NCI-H526 (cell line): Measurements from ENCODE around the gene MYBPH.

Experiments used
- DNase-seq, 2 experiments: peaks; one replicate each; lab custom pipeline; 2025; lab: John Stamatoyannopoulos, UW

Gene MYBPH

GRCh38 chr1:203175237-203175826 is at the start of gene MYBPH:
TSS of gene MYBPH (minus strand) at chr1:203175826. CDS start at chr1:203175755, 71 bp downstream.
- DNase-seq: no peak

DNA sequence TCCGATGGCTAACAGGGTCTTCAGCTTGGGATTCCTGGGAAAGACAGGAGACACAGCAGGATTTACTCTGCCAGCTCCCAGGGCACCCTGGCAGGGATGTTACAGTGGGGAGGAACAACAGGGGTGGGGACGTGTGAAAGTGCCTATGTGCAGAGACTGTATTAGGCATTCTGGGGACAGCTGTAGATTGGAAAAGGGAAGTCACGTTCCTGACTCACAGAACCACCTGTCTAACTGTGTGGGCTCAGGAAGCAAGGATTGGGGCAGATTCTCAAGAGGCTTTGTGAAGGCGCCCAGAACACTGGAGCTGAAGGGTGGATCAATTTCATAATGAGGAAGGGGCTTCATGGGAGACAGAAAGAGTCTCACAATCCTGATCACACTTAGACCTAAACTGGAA is 49.4 kb upstream of the MYBPH start:
- no peak for DNase-seq

DNA sequence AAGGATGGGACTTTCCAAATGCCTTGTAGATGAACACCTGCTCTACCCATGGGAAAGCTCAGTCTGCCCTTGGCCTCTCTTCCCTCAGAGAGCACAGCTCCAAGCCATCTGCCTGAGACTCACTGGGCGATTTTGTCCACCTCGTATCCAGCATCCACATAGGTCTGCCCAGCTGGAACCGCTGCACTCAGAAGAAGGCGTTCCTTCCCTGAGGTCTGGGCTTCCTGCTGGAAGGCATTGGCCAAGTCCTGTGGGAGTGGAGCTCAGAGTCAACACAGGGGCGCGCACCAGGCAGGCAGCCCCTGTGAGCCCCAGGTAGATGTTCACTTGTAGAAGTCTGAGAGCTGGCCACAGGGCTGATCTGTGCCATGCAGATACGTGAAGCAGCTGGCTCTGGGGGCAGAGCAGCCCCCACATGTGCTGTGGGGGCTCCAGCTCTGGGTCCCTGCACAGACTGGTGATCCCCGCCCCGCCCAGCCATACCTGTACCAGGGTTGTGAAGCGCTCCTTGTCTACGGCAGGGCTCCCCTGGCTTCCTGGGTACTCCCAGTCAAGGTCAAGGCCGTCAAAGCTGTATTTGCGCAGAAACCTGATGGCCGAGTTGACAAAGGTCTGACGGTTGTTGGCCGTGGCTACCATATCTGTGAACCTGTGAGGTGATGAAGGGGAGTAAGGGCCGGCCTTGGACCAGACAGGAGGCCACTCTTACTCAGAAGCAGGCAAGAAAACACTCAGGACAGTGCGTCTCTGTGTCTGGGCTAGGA is 47.6 kb upstream of the MYBPH start:
- DNase-seq: no peak

DNA sequence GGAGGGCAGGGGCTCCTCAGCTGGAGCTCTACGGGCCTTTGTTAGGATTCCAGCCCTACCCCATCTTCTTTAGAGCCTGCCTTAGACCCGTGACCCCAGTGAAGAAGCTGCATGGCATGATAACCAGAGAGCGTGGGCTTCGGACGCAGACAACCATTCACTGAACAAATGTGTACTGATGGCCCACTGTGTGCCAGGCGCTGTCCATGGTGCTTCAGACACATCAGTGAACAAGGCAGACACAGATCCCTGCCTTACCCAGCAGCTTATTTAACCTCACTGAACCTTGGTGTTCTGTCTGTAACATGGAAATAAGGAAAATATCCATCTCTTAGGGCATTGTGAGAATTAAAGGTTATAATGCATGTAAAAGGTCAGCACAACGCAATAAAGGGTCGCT is 44.3 kb upstream of the MYBPH start:
- no peak for DNase-seq

DNA sequence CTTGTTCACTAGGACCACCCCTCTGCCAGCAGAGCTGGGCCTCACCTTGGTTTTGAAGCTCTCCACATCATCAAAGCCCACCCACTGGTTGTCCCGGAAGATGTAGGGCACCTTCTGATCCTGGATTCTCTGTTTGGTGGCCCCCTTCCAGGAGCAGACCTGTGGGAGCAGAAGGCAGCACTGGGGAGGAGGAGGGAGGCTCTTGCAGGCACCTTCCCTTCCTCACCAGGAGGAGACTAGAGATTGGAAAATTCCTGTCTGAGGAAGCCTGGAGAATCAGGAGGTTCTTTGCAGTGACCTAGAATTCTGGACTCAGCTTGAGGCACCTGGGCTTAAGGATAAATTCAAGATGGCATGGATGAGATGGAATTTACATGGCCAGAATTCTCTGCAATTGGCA is 43.5 kb upstream of the MYBPH start:
- DNase-seq: no peak

GRCh38 chr1:203217668-203218067 is 42.0 kb upstream of the MYBPH start:
- no peak for DNase-seq

GRCh38 chr1:203217139-203217655 is 41.6 kb upstream of the MYBPH start:
- peak; percentile 1 to 22 for DNase-seq

DNA sequence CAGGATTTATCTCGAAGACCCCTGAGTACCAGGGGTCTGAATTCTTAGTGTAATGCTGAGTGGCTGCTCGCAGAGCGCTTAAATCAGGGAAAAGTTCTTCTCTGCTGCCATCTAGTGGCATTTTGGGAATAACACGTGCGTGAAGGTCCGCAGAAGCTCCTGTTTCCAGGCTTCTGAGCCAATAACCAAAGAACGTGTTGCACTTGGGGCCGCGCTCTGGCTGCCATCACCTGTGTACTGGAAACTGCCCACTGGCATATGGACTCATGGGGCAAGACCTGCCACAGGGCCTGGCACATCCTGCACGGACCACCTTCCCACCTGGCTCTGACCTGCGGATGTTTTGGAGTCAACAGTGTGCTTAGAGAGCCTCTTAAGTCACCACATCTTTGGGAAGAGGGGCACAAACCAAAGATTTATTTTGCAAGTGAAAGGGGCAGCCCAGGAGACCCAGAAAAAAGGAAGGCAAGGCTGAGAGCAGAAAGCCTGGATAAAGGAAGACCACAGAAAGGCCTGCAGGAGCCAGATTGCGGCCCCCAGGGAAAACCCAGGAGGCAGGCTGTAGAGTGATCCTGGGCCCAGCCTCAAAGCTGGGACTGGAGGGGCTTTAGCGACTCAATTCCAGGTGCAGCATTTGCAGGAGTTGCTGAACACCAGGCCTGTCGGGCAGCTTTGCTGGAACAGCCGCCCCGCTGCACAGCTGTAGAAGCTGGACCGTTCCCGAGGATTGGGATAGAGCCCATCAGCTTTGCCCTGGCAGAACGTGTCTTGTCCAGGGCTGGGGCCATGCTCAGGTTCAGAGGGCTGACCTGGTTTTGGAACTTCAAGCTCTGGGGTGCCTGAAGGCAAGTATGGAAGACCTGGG is 40.9 kb upstream of the MYBPH start:
- DNase-seq: peak; percentile 10 to 71

GRCh38 chr1:203215573-203215972 is 39.9 kb upstream of the MYBPH start:
- peak in 1 of 2 experiments; percentile 3 for DNase-seq

GRCh38 chr1:203214871-203215270 is 39.2 kb upstream of the MYBPH start:
- DNase-seq: no peak

GRCh38 chr1:203213126-203213525 is 37.5 kb upstream of the MYBPH start:
- no peak for DNase-seq

GRCh38 chr1:203211812-203212211 is 36.2 kb upstream of the MYBPH start:
- no peak for DNase-seq

- no peak for DNase-seq
Observed at GRCh38 chr1:203210988-203211387, 35.4 kb upstream of the MYBPH start.

- no peak for DNase-seq
Observed at GRCh38 chr1:203210350-203210749, 34.7 kb upstream of the MYBPH start.

GRCh38 chr1:203208181-203208580 is 32.6 kb upstream of the MYBPH start:
- no peak for DNase-seq

- DNase-seq: no peak
Observed at GRCh38 chr1:203207751-203208150, 32.1 kb upstream of the MYBPH start.

DNA sequence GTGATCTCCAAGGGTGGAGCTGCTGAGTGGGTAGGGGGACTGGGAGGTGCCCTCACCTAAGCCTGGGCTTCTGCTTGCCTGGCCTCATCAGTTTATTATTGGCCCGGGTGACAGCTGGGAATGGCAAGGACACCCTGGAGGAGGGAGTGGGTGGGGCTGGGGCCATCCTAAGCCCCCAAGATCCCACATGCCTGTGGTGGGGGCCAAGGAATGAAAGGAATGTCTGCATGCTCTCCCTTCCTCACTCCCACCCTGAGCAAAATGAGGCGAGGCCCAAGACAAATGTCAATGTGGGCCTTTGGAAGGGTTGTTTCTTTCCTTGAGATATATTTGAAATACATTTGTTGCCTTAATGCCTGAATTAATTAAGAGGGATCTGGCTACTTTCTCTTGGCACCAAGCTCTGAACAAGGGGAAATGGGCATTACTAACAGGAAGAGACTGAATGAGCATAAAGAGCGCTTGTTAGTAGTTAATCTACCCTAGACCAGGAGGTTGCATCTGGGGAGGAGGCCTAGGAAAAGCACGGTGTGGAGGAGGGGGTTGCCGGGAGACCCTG is 30.6 kb upstream of the MYBPH start:
- no peak for DNase-seq

DNA sequence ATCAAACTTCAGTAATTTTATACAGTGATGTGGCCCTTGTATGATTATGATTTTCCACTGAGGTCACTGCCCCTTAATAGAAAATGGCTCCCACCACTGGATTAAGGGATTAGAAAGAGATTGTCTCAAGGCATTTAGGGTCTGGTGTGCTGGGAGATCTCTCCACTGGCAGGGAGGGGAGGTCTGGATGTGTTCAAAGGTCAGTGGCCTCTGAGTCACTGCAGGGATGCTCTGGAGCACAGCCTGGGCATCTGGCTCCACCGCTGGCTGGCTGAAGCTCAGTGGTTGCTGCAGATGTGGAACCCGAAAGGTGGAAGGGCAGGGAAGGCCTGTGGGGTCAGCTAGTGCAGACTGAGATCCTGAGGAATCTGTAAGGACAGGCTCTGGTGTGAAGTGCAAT is 29.1 kb upstream of the MYBPH start:
- no peak for DNase-seq

- no peak for DNase-seq
Observed at GRCh38 chr1:203202431-203203245, 27.0 kb upstream of the MYBPH start.

GRCh38 chr1:203201516-203202205 is 26.0 kb upstream of the MYBPH start:
- DNase-seq: no peak

DNA sequence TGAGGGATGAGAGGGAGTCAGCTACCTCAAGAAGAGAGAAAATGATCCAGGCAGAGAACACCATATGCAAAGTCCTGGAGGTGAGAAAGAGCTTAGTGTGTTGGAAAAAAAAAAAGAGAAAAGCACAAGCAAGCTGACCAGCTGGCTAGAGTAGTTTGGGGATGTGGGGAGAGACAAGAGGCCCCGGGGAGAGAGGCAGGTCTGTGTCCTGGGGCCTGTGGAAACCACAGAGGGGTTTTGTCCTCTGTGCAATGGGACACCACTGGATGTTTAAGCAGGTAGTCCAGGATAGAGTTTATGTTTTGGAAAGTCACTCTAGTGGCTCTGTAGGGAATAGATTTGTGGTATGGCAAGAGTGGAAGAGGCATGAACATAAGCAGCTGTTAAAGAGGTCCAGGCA is 25.3 kb upstream of the MYBPH start:
- no peak for DNase-seq
